Medulla oblongata (tissue), 1 donor: ENCODE results near the gene TOM1L2.
A peak's percentile ranks its signal among the peaks of the same experiment; 100 is the strongest.

Experiments
- DNase-seq: peaks from one replicate; pipeline ENCODE4 v3.0.0-alpha.2; 2015; ENCODE audit errors: extremely low spot score

The TOM1L2 gene

GRCh38 chr17:17876959-17877528 lies 95.2 kb downstream of the TOM1L2 start:
- no peak for DNase-seq

- no peak for DNase-seq
Observed at GRCh38 chr17:17874478-17874877, 97.7 kb downstream of the TOM1L2 start.

GRCh38 chr17:17873450-17873991 lies 98.7 kb downstream of the TOM1L2 start:
- no peak for DNase-seq

GRCh38 chr17:17872547-17873345 lies 99.5 kb downstream of the TOM1L2 start:
- no peak for DNase-seq

GRCh38 chr17:17871913-17872312 lies 100.3 kb downstream of the TOM1L2 start:
- DNase-seq = no peak

GRCh38 chr17:17870247-17870646 lies 102.0 kb downstream of the TOM1L2 start:
- DNase-seq = no peak

- no peak for DNase-seq
Observed at GRCh38 chr17:17868641-17869522, 103.3 kb downstream of the TOM1L2 start.

GRCh38 chr17:17866897-17867296 lies 105.3 kb downstream of the TOM1L2 start:
- no peak for DNase-seq

- DNase-seq = no peak
Observed at GRCh38 chr17:17866425-17866824, 105.8 kb downstream of the TOM1L2 start.

GRCh38 chr17:17865035-17865434 lies 107.2 kb downstream of the TOM1L2 start:
- DNase-seq = no peak

- DNase-seq = no peak
Observed at GRCh38 chr17:17860766-17861107, 111.5 kb downstream of the TOM1L2 start.

GRCh38 chr17:17859909-17860765 lies 112.1 kb downstream of the TOM1L2 start:
- peak; percentile 89 for DNase-seq

- DNase-seq = no peak
Observed at GRCh38 chr17:17857496-17857895, 114.7 kb downstream of the TOM1L2 start.

- no peak for DNase-seq
Observed at GRCh38 chr17:17856386-17856785, 115.8 kb downstream of the TOM1L2 start.

- DNase-seq = peak; percentile 61
Observed at GRCh38 chr17:17855976-17856375, 116.2 kb downstream of the TOM1L2 start.

- DNase-seq = no peak
Observed at GRCh38 chr17:17853811-17854447, 118.3 kb downstream of the TOM1L2 start.

- no peak for DNase-seq
Observed at GRCh38 chr17:17852930-17853329, 119.3 kb downstream of the TOM1L2 start.

- no peak for DNase-seq
Observed at GRCh38 chr17:17851103-17852002, 120.8 kb downstream of the TOM1L2 start.

GRCh38 chr17:17849845-17850373 lies 122.3 kb downstream of the TOM1L2 start:
- DNase-seq = peak; percentile 78
